GM18858 (cell line): Measurements from ENCODE around the gene ANKRD22.

Source experiments
- ATAC-seq: cut with Tn5 transposase; IDR thresholded peaks from one replicate; pipeline ENCODE4 v1.9.1; 2021; ENCODE audit not compliant: unreplicated experiment

ANKRD22 gene

DNA sequence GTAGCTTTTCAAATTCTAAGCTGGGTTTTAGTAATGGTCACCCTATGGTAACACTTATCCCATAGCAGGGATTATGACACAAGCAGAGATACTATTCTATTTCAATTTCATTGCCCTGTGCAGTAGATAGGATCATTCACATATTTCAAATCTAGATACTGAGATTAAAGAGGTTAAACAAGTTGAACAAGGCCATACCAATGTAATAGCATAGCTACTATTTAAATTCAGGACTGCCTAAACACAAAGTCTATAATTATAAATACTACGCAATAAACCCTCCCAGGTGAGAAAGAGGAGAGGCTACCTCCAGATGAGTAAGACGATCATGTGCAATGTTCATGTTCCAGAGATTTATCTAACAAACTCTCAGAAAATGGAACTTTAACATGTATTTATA, 48.0 kb downstream of the ANKRD22 start:
- ATAC-seq = no peak

DNA sequence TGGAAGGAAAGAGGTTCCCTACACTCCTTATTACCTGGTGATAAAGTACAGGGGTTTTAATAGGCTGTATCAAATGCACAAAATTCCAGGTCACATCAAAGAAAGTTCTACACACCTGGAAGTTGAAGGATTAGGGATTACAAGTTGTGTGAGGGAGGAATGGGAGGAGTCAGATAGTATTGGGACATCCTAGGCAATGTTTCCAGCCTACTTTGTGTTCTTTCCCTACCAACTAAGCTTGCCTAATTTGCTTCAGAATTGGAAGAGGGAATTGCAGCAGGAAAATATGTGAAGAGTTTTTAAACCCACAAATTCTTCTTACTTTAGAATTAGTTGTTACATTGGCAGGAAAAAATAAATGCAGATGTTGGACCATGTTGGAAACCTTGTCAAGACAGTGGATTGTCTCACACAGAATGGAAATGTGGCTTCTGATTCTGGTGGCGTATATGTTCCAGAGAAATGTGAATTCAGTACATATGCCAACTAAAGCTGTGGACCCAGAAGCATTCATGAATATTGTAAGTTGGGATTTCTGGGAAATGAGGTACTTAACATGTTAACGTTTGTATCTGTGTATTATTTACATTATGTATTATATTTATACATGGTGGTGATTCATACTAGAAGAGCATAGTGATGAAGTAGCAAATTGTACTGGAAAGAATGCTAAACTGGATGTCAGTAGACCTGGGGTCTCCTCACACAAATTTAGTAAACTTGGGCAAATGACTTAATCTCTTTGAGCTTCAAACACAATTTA, 48.9 kb downstream of the ANKRD22 start, which contains the start of gene LIPM:
LIPM (plus strand) TSS at position 208 of the 763 bp plus-strand sequence; CDS start at position 375, 167 bp downstream.
- ATAC-seq = no peak

DNA sequence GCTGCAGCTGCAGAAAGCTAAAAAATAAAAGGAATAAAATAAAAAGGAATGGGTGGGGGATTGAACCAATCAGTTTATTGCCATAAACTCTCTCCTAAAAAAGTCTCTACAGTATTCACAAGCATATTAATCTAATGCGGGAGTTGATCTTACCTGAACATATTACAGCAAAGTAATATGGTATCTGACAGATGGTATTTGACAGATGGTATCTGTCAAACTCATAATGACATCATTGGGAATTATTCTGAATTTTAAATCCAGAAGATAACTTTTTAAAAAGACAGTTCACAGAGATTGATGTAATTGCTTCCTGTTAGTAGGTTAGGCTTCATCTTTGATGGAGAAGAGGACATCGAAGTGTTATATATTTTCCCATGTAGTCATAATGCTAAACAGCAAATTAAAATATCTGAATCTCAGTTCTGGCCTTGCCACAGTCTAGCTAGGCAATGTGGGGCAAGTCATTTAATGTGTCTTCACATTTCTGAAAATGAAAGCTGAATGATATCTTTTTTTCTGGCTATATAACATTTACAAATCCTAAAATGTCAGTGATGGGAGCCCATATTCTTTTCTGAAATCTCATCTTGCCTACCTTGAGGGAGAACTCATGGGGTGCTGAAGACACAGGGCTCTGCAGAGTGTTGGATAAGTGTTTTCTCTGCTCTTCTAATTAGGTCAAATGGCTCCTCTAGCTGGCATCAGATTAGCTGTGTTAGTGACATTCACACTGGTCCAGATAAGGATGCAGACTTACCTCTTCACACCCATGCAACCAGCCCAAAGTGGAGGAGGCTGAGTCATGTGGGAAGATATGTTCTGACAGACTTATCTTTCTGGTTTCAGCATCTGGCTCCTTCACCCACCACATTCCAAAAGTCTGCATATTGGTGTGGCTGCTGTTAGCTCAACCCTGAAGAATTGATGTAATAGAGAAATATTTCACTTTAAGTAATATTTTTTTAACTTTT, 51.2 kb downstream of the ANKRD22 start:
- no peak for ATAC-seq

DNA sequence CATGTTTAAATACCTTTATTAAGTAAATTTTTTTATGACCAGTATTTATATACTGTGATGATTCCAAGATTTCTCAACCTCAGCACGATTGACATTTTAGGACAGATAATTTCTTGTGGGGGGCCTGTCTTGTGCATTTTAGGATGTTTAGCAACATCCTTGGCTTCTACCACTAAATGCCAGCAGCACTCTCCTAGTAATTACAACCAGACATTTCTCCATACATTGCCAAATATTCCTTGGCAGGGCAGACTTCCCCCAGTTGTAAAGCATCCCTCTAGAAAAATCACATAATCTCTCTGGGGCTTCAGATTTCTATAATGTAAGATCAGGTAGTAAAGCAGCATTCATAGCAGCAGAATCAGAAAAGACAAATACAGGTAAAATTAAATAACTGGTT, 56.9 kb downstream of the ANKRD22 start:
- no peak for ATAC-seq

DNA sequence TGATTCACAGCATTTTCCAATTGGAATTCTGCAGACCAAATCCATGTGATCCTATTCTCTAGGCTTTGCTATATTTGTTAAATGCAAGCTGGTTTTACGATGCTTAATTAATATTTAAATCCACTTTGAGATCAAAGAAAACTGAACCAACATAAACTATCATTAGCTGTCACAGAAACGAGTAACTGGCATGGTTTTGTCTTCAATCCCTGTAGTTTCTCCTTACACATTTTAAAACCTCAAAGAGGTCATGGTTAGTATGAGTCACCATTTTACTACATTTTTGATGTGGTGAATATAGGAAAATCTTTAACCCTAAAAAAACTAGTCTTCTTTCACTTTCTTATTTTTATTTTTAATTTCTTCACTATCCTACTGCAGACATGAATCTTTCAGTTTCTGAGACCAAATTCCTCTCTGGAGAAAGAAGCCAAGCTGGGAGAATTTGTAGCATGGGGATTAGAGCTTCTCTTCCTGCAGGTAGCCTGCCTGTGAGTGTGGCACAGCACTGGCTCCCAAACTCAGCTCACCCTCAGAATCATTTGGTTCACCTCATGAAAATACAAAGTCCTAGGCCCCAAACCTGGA, 57.8 kb downstream of the ANKRD22 start:
- ATAC-seq = no peak

DNA sequence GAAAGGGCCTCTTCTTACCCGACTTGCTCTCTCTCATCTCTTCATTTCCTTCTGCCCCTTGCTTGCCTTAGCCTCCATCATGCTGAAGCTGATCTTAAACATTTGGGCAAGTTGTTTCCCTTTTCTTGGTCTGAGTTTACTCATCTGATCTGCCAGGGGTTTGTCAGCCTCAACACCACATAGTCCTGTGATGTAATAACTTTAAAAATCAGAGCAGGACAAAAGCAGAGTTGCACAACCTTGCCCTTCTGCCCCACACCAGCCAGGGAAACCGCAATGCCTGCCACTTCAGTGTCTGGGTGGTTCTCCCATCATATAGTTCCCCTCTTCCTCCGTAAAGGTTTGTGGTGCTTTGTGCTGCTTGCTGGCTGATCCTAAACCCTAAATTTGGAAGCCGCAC, 59.0 kb downstream of the ANKRD22 start:
- ATAC-seq = no peak

DNA sequence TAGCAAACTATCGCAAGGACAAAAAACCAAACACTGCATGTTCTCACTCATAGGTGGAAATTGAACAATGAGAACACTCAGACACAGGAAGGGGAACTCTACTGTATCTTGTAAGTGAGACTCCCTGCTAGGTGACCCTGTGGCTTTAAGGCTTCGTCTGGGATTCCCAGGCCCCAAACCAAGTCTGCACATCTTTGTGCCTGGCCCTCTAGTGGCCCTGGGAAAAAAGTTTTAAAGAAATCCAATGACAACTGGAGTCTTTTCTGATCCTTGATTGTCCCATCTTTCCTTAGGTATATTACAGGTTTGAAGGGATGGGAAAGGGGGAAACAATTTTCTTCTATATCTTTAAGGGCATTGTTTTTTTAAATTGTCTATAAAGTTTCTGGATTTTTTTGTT, 59.7 kb downstream of the ANKRD22 start:
- no peak for ATAC-seq

DNA sequence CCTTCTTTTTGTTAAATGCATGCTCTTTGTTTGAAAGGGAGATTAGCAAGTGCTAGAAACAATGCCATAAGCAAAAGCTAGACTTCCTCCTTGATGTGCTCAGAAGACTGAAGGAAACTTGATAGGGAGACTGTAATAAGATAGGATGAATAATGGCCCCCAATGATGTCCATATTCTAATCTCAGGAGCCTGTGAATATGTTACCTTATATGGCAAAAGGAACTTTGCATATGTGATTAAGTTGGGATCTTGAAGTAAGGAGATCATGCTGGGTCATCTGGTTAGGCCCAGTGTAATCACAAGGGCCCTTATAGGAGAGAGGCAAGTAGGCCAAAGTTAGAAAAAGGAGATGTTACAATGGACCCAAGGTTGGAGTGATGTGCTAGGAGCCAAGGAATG, 62.7 kb downstream of the ANKRD22 start:
- ATAC-seq = no peak

DNA sequence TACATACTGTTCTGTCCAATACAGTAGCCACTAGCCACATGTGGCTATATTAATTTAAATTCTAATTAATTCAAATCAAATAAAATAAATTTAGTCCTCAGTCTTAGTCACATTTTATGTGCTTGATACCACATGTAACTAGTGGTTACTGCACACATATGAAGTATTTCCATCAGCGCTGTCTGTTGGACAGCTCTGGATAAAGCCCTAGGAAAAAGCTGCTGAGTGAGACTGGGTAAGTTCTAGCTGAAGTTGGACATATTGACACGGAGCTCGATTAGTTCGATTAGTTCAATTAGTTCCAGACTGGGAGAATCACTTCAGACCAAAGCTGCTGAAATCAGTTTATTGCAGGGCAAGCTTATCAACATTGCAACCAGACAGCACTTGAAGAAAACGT, 64.2 kb downstream of the ANKRD22 start:
- ATAC-seq = no peak

DNA sequence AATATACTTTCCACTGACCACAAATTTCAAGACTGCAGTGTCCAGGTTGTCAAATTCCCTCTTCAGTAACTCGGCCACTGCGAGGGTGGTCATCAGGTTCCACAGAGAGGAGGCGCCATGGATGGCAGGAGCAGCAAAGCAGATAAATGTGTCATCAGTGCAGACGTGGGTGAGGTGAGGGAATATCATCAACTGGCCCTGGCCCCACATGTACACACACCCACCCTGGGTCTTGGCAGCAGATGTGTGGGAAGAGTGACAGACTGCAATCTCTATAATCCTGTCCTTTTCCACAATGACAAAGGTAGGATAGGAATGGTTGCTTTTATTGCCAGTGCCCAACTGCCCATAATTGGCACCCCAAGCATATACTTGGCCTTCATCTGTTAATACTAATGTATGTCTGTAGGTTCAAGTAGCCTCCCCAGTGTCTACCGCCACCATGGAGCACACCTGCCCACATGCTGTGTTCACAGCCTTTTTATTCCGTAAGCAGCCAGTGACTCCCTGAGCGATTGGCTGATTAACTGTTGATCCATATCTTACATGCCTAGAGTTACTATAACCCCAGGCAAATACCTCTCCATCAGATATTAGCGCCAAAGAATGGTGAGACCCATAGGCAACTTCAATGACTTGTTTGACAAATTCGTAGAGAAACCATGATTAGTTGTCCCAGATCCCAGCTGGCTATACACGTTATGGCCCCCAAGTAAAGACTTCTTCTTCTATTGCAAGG, 65.4 kb downstream of the ANKRD22 start:
- ATAC-seq = no peak

DNA sequence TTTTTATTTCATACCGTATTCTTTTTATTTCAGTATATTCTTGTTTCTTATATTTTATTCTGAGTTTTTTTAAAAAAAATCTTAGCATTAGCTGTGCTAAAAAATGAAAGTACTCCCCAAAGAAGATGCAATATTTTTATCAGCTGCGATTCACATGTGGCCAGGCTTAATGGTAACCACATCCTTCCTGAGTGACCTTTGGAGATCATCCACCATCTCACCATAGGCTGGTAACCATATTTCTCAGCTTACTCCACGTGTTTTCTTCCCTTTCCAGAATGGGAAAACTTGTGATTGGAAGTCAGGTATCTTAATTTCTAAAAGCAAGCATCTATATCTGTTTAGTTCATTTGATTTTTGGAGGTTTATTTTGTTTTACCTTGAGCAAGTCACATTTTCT, 67.9 kb downstream of the ANKRD22 start:
- ATAC-seq = no peak

DNA sequence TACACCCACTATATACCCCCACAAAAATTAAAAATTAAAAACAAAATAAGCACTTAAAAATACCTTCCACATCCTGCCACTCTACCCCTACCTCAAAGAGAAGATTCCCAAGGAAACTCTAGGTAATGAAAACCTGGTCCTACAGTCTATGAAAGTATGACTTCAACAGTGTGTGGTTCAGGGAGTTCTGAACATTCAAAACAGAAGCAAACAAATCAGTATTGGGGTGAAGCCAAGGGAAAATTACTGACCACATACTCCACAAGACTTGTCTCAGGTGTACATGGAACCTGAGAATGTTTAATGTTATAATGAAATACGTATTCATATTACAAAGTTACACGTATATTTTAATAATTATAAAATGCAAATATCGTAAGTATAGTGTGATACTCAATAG, 69.4 kb downstream of the ANKRD22 start:
- no peak for ATAC-seq

DNA sequence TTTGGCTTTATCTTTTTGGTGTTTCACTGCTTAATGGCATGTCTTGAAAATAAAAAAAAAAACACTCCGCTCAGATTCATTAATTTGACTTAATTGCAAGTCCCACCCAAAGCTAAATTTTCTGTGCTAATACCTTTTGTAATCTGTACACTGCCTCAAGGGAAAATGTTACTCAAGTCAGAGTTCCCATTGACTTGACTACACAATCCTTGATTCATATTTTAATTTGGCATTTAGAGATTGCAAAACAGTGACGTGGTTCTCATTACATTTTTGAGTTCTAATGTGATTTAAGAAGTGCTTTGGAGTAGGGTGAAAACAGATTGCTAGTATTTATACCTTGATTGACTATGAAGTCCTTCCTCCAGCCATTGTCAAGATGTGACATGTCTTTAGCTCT, 70.4 kb downstream of the ANKRD22 start:
- ATAC-seq = no peak
